Endodermal cell (in vitro differentiated cells): ENCODE measurements around the gene PDLIM5. TPM values are rescaled to one million over a fixed set of nuclear protein-coding genes. Genes with fewer than 3 reads are reported as not detected.

Experiments
- DNase-seq: peaks from one replicate; pipeline ENCODE4 v3.0.0-alpha.2; 2017
- H3K27ac ChIP-seq: 2 replicates; pipeline ENCODE4 v1.5.1; 2013; ENCODE audit warnings: mild to moderate bottlenecking, low read depth, low read length, moderate library complexity
- H3K27me3 ChIP-seq: 2 replicates; pipeline ENCODE4 v1.6.1; 2013; ENCODE audit warnings: mild to moderate bottlenecking, low read length, moderate library complexity; ENCODE audit not compliant: insufficient read depth, control insufficient read depth, poor library complexity, severe bottlenecking
- H3K36me3 ChIP-seq: 2 replicates; pipeline ENCODE4 v1.7.0; 2013; ENCODE audit warnings: mild to moderate bottlenecking, low read length, moderate library complexity; ENCODE audit not compliant: control insufficient read depth, insufficient read depth
- H3K4me1 ChIP-seq: one replicate; pipeline ENCODE4 v1.7.0; 2013; ENCODE audit warnings: low read length; ENCODE audit not compliant: control insufficient read depth, insufficient read depth
- H3K4me3 ChIP-seq: 2 replicates; pipeline ENCODE4 v1.5.1; 2013; ENCODE audit warnings: mild to moderate bottlenecking, low read length, moderate library complexity
- H3K9ac ChIP-seq: 2 replicates; pipeline ENCODE4 v1.6.1; 2013; ENCODE audit warnings: mild to moderate bottlenecking, low read length, moderate library complexity; ENCODE audit not compliant: poor library complexity, severe bottlenecking; ENCODE audit errors: extremely low read depth
- H3K9me3 ChIP-seq: 2 replicates; pipeline ENCODE4 v1.6.1; 2013; ENCODE audit warnings: mild to moderate bottlenecking, low read length, moderate library complexity; ENCODE audit not compliant: control insufficient read depth
- H3K27ac Mint-ChIP-seq: 2 replicates; pipeline ENCODE4 v1.8.0; 2020; ENCODE audit warnings: mixed read lengths
- H3K27me3 Mint-ChIP-seq: 2 replicates; pipeline ENCODE4 v1.8.0; 2021; ENCODE audit warnings: mild to moderate bottlenecking, mixed read lengths; ENCODE audit not compliant: insufficient read depth
- H3K36me3 Mint-ChIP-seq: 2 replicates; pipeline ENCODE4 v1.8.0; 2020; ENCODE audit warnings: low read depth, mixed read lengths
- H3K4me1 Mint-ChIP-seq: 2 replicates; pipeline ENCODE4 v1.8.0; 2020; ENCODE audit warnings: mixed read lengths
- H3K4me3 Mint-ChIP-seq: 2 replicates; pipeline ENCODE4 v1.8.0; 2020; ENCODE audit warnings: mild to moderate bottlenecking, moderate library complexity, mixed read lengths
- H3K9me3 Mint-ChIP-seq: 2 replicates; pipeline ENCODE4 v1.8.0; 2020; ENCODE audit warnings: mild to moderate bottlenecking, mixed read lengths
- WGBS, 2 experiments: methylation state at CpG; one replicate each; pipeline versions ENCODE4 v1.1.5 to v1.1.7; 2013; ENCODE audit warnings: missing lambda C conversion rate in 2 of 2, mixed read lengths in 1 of 2; ENCODE audit not compliant: insufficient coverage in 1 of 2, insufficient read length in 1 of 2; 5-methylcytosine and 5-hydroxymethylcytosine counted together
- total RNA-seq, 2 donors: library from RNA; stranded (reverse); fragmentation: NEBNext Ultra II Directional in 1 of 2; extraction: Animal tissue kit (Norgen Biotek cat#: 25700) in 1 of 2; gene quantifications; 2 replicates in 1 of 2; 3 replicates in 1 of 2; pipeline ENCODE4 v1.2.1, GENCODE V29; 2021
- TF ChIP-seq, protein P1 (sequence below): fragments of 200-600 bp; sonication (generic); conservative IDR thresholded peaks from 2 replicates; pipeline ENCODE4 v1.5.0; 2021; ENCODE audit warnings: antibody characterized with exemption, mild to moderate bottlenecking

Gene PDLIM5
- total RNA-seq, 2 donors from 2014 or later: 91.0 to 149 TPM

DNA sequence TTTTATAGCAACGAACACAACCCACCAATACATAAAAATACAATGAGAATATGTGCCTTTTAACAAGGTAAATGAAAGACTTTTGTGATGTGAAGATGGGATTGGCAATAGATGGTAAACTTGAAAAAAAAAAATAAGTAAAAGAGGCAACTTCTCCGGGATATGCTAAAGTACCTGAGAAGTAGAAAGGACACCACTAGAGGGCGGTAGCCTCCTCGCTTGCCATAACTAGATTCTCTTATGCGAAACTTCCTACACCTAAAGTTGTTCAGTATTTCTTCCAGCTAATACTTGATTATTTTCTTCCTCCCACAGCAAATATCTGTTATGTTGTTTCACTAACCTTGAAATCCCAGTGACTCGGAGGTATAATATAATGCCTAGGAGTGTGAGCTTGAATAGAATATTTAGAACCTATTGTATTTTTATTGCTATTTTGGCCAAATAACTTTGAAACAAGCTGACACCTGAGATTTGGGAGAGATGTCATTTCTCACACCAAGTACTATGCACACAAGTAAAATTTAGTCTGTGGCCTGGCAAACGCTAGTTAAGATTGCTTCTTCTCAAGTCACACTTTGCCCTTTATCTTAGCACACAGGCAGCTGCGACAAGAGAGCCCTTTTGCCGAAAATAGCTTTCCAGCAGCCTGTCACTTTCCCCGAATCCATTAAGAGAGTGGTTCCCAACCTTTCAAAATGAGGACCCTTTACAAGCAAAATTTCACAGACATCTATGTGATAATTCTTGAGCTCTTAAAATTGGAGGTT lies 44.9 kb upstream of the PDLIM5 start:
- Mint-ChIP-seq H3K9me3 (peaks cover 7% of the 10 kb centered on the region), H3K4me3 (no peak overlapping the region), H3K4me1 (peaks cover 19% of the 10 kb centered on the region), H3K27ac (no peak overlapping the region), H3K36me3 (peaks cover 4% of the 10 kb centered on the region), H3K27me3 (no peaks in the 10 kb centered on the region)
- no peak overlapping the region for H3K9ac ChIP-seq
- H3K4me3 ChIP-seq: peak overlapping the region; percentile 65
- peaks cover 2% of the 10 kb centered on the region for H3K4me1 ChIP-seq
- TF ChIP-seq, protein P1, sequence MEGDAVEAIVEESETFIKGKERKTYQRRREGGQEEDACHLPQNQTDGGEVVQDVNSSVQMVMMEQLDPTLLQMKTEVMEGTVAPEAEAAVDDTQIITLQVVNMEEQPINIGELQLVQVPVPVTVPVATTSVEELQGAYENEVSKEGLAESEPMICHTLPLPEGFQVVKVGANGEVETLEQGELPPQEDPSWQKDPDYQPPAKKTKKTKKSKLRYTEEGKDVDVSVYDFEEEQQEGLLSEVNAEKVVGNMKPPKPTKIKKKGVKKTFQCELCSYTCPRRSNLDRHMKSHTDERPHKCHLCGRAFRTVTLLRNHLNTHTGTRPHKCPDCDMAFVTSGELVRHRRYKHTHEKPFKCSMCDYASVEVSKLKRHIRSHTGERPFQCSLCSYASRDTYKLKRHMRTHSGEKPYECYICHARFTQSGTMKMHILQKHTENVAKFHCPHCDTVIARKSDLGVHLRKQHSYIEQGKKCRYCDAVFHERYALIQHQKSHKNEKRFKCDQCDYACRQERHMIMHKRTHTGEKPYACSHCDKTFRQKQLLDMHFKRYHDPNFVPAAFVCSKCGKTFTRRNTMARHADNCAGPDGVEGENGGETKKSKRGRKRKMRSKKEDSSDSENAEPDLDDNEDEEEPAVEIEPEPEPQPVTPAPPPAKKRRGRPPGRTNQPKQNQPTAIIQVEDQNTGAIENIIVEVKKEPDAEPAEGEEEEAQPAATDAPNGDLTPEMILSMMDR: peak; percentile 99
- no peaks in the 10 kb centered on the region for H3K36me3 ChIP-seq
- peak; percentile 80 for DNase-seq
- peaks cover 8% of the 10 kb centered on the region for H3K9me3 ChIP-seq
- WGBS, 2 experiments: 27 to 32% methylated on average over 7 to 9 of the region's 10 CpGs
- H3K27me3 ChIP-seq: no peaks in the 10 kb centered on the region
- H3K27ac ChIP-seq: no peak overlapping the region

GRCh38 chr4:94407846-94408245 lies 43.9 kb upstream of the PDLIM5 start:
- peaks cover 4% of the 10 kb centered on the region for H3K4me1 ChIP-seq
- no peaks in the 10 kb centered on the region for H3K36me3 Mint-ChIP-seq
- no peaks in the 10 kb centered on the region for H3K27me3 Mint-ChIP-seq
- H3K4me3 Mint-ChIP-seq: no peak overlapping the region
- no peaks in the 10 kb centered on the region for H3K36me3 ChIP-seq
- TF ChIP-seq, protein P1: no peak
- no peak overlapping the region for H3K27ac ChIP-seq
- peaks cover 3% of the 10 kb centered on the region for H3K9me3 Mint-ChIP-seq
- peaks cover 1% of the 10 kb centered on the region for H3K9me3 ChIP-seq
- H3K27me3 ChIP-seq: no peaks in the 10 kb centered on the region
- DNase-seq: no peak
- no peak overlapping the region for H3K9ac ChIP-seq
- WGBS, 2 experiments: 95% methylated on average over 2 of the region's 2 CpGs
- H3K4me3 ChIP-seq: no peak overlapping the region
- no peak overlapping the region for H3K27ac Mint-ChIP-seq
- H3K4me1 Mint-ChIP-seq: peaks cover 28% of the 10 kb centered on the region

DNA sequence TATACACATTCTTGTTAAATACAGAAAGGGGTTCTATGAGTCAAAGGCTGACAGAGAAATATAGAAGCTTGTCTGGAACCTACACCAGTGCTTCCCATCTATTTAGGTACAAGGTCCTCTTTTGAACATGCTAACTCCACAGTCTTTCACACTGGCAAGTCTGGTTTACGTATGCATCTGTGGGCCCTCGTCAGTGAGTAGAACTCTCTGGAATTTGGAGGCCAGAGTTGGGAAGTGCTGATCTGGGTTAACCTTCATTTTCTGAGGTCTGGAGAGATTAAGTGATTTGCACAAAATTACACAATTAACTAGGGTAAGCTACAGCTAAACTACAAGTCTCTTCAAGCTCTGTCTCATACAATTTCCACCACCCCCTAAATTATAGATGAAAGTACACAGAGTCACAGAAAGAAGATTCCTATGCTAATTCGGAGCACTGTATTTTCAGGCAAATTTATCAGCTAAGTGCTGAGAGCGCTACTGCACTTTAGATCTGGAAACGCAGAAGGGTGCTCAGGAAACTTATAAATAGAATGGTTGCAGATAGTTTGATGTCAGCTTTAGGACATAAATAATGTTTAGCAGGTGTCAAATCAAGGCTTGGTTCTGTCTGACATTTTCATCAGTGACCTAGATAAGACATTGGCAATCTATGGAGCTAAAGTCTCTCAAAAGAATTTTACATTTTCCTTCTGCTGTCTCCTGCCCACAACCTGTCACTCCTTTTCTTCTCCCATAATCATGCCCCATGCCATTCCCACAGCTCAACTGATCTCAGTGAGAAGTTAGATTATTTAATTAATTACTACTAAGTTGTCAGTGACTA lies 43.0 kb upstream of the PDLIM5 start:
- H3K27ac Mint-ChIP-seq: no peak overlapping the region
- WGBS, 2 experiments: 80 to 92% methylated on average over 4 to 5 of the region's 5 CpGs
- TF ChIP-seq, protein P1: no peak
- no peak overlapping the region for H3K4me3 ChIP-seq
- no peaks in the 10 kb centered on the region for H3K27me3 Mint-ChIP-seq
- H3K4me1 Mint-ChIP-seq: peaks cover 33% of the 10 kb centered on the region
- H3K9ac ChIP-seq: no peak overlapping the region
- peaks cover 7% of the 10 kb centered on the region for H3K4me1 ChIP-seq
- H3K27me3 ChIP-seq: no peaks in the 10 kb centered on the region
- H3K36me3 Mint-ChIP-seq: no peaks in the 10 kb centered on the region
- H3K9me3 ChIP-seq: no peaks in the 10 kb centered on the region
- H3K9me3 Mint-ChIP-seq: no peaks in the 10 kb centered on the region
- no peak overlapping the region for H3K27ac ChIP-seq
- H3K4me3 Mint-ChIP-seq: no peak overlapping the region
- no peak for DNase-seq
- H3K36me3 ChIP-seq: no peaks in the 10 kb centered on the region
